ENCODE results near the gene PDIA6. TPM values are rescaled to one million over a fixed set of nuclear protein-coding genes. Genes with fewer than 3 reads are reported as not detected.

Gene PDIA6
- total and polyA plus RNA-seq, 12 donors, result 28.6 to 544 (median 142) TPM

DNA sequence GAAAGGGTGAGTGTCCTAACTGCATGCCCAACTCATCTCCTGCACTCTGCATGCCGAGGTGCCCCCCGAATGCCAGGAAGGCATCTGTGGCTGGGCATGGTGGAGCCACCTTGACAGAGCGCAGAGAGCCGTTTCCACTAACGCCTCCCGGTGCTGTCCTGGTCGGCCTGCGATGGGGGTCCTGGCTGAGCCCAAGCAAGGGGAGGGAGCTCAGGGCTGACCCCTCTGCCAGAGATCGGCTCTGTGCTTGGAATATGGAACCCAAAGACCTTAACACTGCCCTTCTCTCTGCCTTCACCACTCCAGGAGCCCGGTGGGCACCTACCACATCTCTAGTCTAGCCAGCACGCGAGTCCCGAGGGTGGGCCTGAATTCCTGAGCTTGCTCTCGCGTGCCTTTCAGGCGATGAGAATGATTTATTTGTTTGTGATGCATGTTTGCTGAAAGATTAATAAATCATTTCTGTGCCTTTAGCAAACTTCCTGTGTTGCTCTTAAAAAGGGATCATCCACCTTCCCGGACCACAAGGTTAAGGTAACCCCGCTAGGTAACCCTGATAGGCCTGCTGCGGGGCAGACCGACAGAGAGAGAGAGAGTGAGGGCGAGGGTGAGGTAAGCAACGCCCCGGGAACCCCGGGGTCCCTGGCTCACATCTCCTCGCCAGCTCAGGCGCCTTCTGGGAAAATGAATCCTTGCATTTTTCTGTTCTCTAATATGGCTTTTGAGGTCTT, 35.3 kb downstream of the PDIA6 start:
- no peak overlapping the region for H3K4me3 ChIP-seq
- peaks cover 0 to 38% of the 10 kb centered on the region in 2 donors for H3K36me3 ChIP-seq (replicated peaks in 1 of 2)
- H3K9me3 ChIP-seq (replicated peaks in 1 of 3), result no peaks in the 10 kb centered on the region
- peaks cover 5 to 11% of the 10 kb centered on the region in 2 donors for H3K4me1 ChIP-seq (replicated peaks in 1 of 2)
- intact Hi-C loops (cut with DNase I), result no loop called here
- TF ChIP-seq POLR2A (IDR thresholded peaks at IDR 0.05), result no peak
- TF ChIP-seq, protein P1, sequence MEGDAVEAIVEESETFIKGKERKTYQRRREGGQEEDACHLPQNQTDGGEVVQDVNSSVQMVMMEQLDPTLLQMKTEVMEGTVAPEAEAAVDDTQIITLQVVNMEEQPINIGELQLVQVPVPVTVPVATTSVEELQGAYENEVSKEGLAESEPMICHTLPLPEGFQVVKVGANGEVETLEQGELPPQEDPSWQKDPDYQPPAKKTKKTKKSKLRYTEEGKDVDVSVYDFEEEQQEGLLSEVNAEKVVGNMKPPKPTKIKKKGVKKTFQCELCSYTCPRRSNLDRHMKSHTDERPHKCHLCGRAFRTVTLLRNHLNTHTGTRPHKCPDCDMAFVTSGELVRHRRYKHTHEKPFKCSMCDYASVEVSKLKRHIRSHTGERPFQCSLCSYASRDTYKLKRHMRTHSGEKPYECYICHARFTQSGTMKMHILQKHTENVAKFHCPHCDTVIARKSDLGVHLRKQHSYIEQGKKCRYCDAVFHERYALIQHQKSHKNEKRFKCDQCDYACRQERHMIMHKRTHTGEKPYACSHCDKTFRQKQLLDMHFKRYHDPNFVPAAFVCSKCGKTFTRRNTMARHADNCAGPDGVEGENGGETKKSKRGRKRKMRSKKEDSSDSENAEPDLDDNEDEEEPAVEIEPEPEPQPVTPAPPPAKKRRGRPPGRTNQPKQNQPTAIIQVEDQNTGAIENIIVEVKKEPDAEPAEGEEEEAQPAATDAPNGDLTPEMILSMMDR (IDR thresholded peaks at IDR 0.05), result no peak
- H3K27me3 ChIP-seq, result no peaks in the 10 kb centered on the region
- peak in 1 of 7 donors; percentile 28 for DNase-seq
- 86 to 93% (median 89%) methylated on average over 18 to 26 of the region's 26 CpGs for WGBS, 4 donors
- no peak overlapping the region for H3K27ac ChIP-seq

DNA sequence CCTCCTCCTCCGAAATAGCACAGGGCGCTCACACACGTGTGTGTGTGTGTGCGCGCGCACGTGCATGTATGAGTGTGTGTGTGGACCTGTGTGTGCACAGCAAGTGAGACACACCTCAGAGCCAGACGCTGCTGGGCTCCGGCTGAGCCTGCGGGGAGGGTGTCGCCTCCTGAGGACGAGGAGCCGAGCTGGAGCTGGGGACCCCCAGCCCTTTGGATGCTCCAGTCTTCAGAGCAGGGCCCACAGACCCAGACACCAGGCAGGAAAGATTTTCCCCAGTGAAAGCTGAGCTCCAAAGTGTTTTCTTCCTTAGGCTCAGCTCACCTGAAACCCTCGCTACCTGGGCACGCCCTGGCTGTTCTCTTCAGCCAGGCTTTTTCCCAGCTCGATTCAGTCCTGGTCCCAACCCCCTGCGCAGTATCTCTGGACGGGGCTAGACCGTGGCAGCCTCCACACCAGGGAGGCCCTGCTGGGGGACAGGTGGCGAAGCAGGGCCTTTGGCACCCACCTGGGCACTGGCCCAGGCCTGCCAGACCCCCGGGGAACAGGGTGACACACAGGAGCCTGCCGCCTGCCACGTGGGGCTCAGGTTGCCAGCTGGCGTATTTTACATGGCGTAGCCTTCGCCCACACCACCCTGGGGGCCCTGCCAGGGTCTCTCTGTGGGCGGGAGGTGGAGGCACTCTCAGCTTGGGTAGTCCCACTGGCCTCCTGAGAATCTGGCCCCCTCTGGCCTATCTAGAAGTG, 36.2 kb downstream of the PDIA6 start:
- peaks cover 0 to 29% of the 10 kb centered on the region in 2 donors for H3K36me3 ChIP-seq (replicated peaks in 1 of 2)
- 89 to 92% (median 90%) methylated on average over 14 to 27 of the region's 27 CpGs for WGBS, 4 donors

DNA sequence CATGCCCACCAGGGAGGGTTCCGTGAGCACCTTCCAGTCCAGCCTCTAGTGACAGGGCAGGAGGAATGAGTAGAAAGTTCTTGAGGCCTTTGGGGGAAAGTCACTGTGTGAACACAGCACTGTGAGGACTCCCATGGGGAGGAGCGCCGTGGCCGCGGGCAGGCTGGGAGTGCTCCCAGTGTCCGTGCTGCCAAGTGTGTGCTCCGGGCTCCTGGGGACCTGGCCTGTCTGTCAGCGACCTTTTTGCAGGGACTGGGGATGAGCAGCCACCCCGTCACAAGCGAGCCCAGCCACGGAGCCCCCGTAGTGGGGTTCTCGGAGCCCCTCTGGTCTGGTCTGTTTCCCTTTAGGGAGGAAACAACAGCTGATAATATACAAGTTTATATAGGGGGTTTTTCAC, 36.8 kb downstream of the PDIA6 start:
- intact Hi-C loops (cut with DNase I), result no loop called here
- TF ChIP-seq POLR2A (IDR thresholded peaks at IDR 0.05), result no peak
- TF ChIP-seq, protein P1 (IDR thresholded peaks at IDR 0.05), result no peak
- WGBS, 4 donors, result 91 to 96% (median 93%) methylated on average over 13 of the region's 13 CpGs; no CpG with 5 or more reads in 1 of the 4 donors
- H3K27ac ChIP-seq, result no peak overlapping the region
- H3K4me1 ChIP-seq (replicated peaks in 1 of 2), result peaks cover 5 to 11% of the 10 kb centered on the region in 2 donors
- H3K4me3 ChIP-seq, result no peak overlapping the region
- H3K27me3 ChIP-seq, result no peaks in the 10 kb centered on the region
- H3K9me3 ChIP-seq (replicated peaks in 1 of 3), result no peaks in the 10 kb centered on the region
- DNase-seq, result no peak
- H3K36me3 ChIP-seq (replicated peaks in 1 of 2), result peaks cover 0 to 23% of the 10 kb centered on the region in 2 donors

More for the DNA sequence above, 36.2 kb downstream of the PDIA6 start:
- no peak for TF ChIP-seq POLR2A (IDR thresholded peaks at IDR 0.05)
- TF ChIP-seq, protein P1 (IDR thresholded peaks at IDR 0.05), result no peak
- DNase-seq, result no peak
- intact Hi-C loops (cut with DNase I), result no loop called here
- Histone ChIP-seq H3K27me3 (no peaks in the 10 kb centered on the region), H3K4me3 (no peak overlapping the region), H3K9me3 (replicated peaks in 1 of 3) (no peaks in the 10 kb centered on the region), H3K27ac (no peak overlapping the region), H3K4me1 (replicated peaks in 1 of 2) (peaks cover 5 to 11% of the 10 kb centered on the region in 2 donors)

DNA sequence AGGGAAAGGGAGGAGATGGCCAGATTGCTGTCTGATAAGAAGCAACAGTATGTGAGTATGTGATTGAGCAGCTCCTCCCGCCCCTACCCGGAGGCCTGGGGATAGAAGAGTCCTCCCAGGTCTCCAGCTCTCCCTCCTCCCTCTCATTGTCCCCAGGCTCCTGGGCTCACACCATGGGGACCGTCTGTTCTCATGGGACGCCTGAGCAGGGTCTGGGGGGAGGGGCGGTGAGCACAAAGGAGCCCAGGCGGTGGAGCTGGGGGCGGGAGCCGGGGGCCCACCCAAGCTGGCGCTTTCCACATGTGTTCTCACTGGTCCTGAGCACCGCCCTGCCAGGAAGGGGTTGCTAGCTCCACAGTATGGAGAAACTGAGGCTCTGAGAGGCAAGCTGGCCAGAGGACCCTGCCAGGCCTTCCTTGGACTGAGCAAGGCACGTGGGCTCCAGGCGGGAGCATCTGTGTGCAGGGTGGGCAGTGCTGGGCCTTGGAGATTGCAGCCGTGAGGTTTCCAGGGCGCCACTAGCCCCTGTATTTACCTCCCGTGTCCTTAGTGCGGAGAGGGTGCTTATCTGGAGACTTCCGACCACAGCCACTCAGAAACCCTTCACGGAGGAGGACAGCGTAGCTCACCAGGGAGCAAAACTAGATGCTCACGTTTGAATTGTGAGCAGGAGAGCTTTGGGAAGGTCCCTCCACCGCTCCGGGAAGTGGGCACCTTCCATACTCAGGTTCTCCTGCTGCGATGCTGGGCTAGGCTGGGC, 37.4 kb downstream of the PDIA6 start:
- WGBS, 4 donors, result 72 to 80% (median 75%) methylated on average over 15 to 23 of the region's 23 CpGs
- H3K27me3 ChIP-seq, result no peaks in the 10 kb centered on the region
- intact Hi-C loops (cut with DNase I), result no loop called here
- TF ChIP-seq, protein P1 (IDR thresholded peaks at IDR 0.05), result no peak
- no peak for TF ChIP-seq POLR2A (IDR thresholded peaks at IDR 0.05)
- peak overlapping the region in 3 of 5 donors; percentile 26 to 64 (median 54) for H3K27ac ChIP-seq
- H3K4me3 ChIP-seq, result no peak overlapping the region
- peaks cover 0 to 17% of the 10 kb centered on the region in 2 donors for H3K36me3 ChIP-seq (replicated peaks in 1 of 2)
- H3K4me1 ChIP-seq (replicated peaks in 1 of 2), result peaks cover 5 to 11% of the 10 kb centered on the region in 2 donors
- no peak for DNase-seq
- no peaks in the 10 kb centered on the region for H3K9me3 ChIP-seq (replicated peaks in 1 of 3)
